ENCODE measurements around the gene SLC25A51. TPM values are rescaled to one million over a fixed set of nuclear protein-coding genes. Genes with fewer than 3 reads are reported as not detected.
A peak's percentile ranks its signal among the peaks of the same experiment; 100 is the strongest.

Gene SLC25A51
- total RNA-seq, 1 donor from 2014 or later: 26.0 TPM

DNA sequence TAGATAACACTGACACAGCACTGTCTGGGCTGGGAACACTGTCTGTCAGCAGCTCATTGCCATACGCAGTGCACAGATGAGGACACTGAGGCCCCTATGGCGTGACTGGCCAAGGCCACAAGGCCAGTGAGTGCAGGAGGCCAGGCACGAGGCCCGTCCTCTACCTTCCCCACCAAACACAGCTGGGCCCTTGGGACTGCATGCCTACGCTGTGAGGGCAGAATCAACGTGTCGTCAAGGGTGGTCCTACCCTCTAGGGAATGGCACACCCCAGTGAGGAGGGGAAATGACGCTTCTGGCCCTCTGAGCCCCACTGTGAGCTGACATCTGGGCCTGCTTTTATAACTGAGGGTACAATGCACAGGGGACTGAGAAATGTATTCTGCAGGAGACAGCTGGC, 42.1 kb upstream of the SLC25A51 start:
- no peak overlapping the region for H3K4me3 Mint-ChIP-seq
- H3K36me3 Mint-ChIP-seq: peaks cover 15% of the 10 kb centered on the region
- H3K4me1 Mint-ChIP-seq: peaks cover 70% of the 10 kb centered on the region
- H3K9me3 Mint-ChIP-seq: no peaks in the 10 kb centered on the region
- DNase-seq (ENCODE audit: low spot score in 2 of 2, unreplicated experiment in 2 of 2): no peak
- H3K27ac Mint-ChIP-seq: peak overlapping the region; percentile 100
- no peaks in the 10 kb centered on the region for H3K27me3 Mint-ChIP-seq (ENCODE audit: low read depth)
- TF ChIP-seq CTCF (IDR thresholded peaks at IDR 0.05; ENCODE audit: unreplicated experiment): no peak

DNA sequence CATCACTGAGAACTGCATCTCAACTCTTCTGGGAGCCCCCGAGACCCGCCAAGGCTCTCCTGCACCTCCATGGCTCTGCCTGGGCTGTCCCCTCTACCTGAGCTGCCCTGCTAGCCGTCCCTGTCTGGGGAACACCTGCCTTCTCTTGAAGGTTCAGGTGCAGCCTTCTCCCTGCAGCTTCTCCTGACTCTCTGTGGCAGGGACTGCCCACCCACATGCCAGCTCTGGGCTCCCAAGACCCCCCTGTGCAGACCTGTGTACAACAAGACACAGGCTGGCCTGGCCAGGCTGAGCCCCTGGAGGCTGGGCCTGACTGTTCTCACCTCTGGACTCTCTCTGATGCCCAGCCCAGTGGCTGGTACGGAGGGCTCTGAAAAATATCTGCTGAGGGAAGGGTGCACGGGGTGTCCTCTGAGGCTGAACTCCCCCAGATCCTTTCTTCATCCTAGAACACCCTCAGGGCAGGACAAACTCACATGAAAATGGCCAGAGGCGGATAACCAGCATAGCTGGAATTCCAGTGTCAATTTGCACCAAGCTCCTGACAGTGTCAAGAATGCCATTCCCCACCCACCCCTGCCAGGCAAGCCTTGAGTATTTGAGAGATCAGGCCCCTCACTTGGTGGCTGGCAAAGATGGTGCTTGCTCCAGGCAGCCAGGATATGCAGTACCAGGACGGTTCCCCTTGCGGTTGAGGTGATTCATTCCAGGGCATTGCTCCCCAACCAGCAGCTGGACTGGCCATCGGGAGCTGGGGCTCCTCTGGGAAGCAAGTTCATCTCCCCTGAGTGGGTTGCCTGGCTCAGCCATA, 40.9 kb upstream of the SLC25A51 start:
- H3K27ac Mint-ChIP-seq: peak overlapping the region; percentile 100
- no peaks in the 10 kb centered on the region for H3K9me3 Mint-ChIP-seq
- H3K4me1 Mint-ChIP-seq: peaks cover 81% of the 10 kb centered on the region
- no peak for DNase-seq (ENCODE audit: low spot score in 2 of 2, unreplicated experiment in 2 of 2)
- H3K36me3 Mint-ChIP-seq: peaks cover 13% of the 10 kb centered on the region
- H3K4me3 Mint-ChIP-seq: no peak overlapping the region
- no peaks in the 10 kb centered on the region for H3K27me3 Mint-ChIP-seq (ENCODE audit: low read depth)
- TF ChIP-seq CTCF (IDR thresholded peaks at IDR 0.05; ENCODE audit: unreplicated experiment): no peak

DNA sequence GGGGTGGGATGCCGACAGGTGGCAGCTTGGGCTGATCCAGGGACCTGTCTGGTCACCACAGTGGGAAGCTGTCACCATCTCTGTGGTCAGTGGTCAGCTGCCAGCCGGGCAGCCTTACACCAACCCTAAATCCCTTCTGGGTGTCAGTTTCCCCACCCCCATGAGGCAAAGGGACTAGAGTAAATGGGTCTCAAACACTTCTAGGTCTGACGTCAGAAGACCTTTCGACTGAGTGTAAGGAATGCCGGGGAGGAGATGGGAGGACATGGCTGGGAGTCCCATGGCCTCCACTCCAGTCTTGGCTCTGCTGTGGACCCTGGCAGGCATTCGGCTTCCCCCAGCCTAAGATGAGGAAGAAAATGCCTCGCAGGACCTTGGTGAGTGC, 40.3 kb upstream of the SLC25A51 start:
- Mint-ChIP-seq H3K9me3 (no peaks in the 10 kb centered on the region), H3K36me3 (peaks cover 13% of the 10 kb centered on the region), H3K27me3 (ENCODE audit: low read depth) (no peaks in the 10 kb centered on the region), H3K27ac (peak overlapping the region; percentile 100), H3K4me3 (no peak overlapping the region), H3K4me1 (peaks cover 83% of the 10 kb centered on the region)
- no peak for TF ChIP-seq CTCF (IDR thresholded peaks at IDR 0.05; ENCODE audit: unreplicated experiment)
- DNase-seq (ENCODE audit: low spot score in 2 of 2, unreplicated experiment in 2 of 2): no peak

GRCh38 chr9:37943345-37944265, 39.7 kb upstream of the SLC25A51 start:
- H3K9me3 Mint-ChIP-seq: no peaks in the 10 kb centered on the region
- peaks cover 90% of the 10 kb centered on the region for H3K4me1 Mint-ChIP-seq
- H3K27ac Mint-ChIP-seq: peak overlapping the region; percentile 100
- H3K36me3 Mint-ChIP-seq: peaks cover 13% of the 10 kb centered on the region
- TF ChIP-seq CTCF (IDR thresholded peaks at IDR 0.05; ENCODE audit: unreplicated experiment): no peak
- no peaks in the 10 kb centered on the region for H3K27me3 Mint-ChIP-seq (ENCODE audit: low read depth)
- H3K4me3 Mint-ChIP-seq: peak overlapping the region; percentile 47
- DNase-seq (ENCODE audit: low spot score in 2 of 2, unreplicated experiment in 2 of 2): no peak

DNA sequence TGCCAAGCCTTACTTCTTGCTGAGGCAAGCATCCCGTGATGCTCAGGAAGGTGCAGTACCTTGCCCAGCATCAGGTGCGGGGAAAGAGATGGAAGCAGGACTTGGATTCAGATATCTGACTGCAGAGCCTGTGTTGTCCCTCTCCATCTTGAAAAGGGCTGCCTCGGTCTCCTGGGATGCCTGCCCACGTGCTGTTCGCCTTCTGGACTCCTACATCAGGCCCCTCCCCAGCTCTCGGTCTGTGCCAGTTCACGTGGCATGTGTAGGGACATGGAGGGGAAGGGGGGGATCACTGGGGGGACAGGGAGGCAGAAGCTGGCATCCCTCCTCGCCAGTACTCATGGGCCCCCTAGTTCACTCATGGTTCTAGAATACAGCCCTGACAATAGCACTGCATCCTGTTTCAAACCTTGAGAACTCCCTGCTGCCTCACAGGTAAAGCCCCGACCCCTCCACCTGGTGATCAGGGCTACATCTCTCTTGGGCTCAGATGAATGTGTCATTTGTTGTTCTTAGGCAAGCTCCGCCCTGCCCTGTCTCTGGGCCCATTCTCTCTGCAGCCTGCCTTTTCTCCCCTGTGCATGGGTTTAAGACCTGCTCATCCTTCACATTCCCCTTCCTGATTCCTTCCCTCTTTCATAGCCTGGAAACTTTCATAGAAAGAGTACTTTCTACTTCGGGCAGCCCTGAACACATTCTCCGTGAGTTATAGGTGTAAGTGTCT, 38.9 kb upstream of the SLC25A51 start:
- H3K27ac Mint-ChIP-seq: peak overlapping the region; percentile 100
- H3K9me3 Mint-ChIP-seq: no peaks in the 10 kb centered on the region
- no peaks in the 10 kb centered on the region for H3K27me3 Mint-ChIP-seq (ENCODE audit: low read depth)
- peaks cover 93% of the 10 kb centered on the region for H3K4me1 Mint-ChIP-seq
- DNase-seq (ENCODE audit: low spot score in 2 of 2, unreplicated experiment in 2 of 2): no peak
- H3K4me3 Mint-ChIP-seq: no peak overlapping the region
- no peak for TF ChIP-seq CTCF (IDR thresholded peaks at IDR 0.05; ENCODE audit: unreplicated experiment)
- H3K36me3 Mint-ChIP-seq: peaks cover 13% of the 10 kb centered on the region
